HEK293T (cell line): ENCODE results near the gene RLF.

Experiments
- ELF4 ChIP-seq: fragments of 450-650 bp; IDR thresholded peaks from 2 replicates; pipeline ENCODE4 v1.6.1; 2017; ENCODE audit warnings: antibody characterized with exemption
- FOXA1 ChIP-seq: fragments of 450-650 bp; IDR thresholded peaks from 2 replicates; pipeline ENCODE4 v1.6.1; 2016; ENCODE audit warnings: mild to moderate bottlenecking
- HDGF ChIP-seq: fragments of 450-650 bp; IDR thresholded peaks from 2 replicates; pipeline ENCODE4 v1.6.1; 2017; ENCODE audit warnings: antibody characterized with exemption, borderline replicate concordance
- SP1 ChIP-seq: fragments of 450-650 bp; IDR thresholded peaks from 2 replicates; pipeline ENCODE4 v1.6.1; 2017
- TARDBP ChIP-seq: fragments of 450-650 bp; IDR thresholded peaks from 2 replicates; pipeline ENCODE4 v1.6.1; 2016

DNA sequence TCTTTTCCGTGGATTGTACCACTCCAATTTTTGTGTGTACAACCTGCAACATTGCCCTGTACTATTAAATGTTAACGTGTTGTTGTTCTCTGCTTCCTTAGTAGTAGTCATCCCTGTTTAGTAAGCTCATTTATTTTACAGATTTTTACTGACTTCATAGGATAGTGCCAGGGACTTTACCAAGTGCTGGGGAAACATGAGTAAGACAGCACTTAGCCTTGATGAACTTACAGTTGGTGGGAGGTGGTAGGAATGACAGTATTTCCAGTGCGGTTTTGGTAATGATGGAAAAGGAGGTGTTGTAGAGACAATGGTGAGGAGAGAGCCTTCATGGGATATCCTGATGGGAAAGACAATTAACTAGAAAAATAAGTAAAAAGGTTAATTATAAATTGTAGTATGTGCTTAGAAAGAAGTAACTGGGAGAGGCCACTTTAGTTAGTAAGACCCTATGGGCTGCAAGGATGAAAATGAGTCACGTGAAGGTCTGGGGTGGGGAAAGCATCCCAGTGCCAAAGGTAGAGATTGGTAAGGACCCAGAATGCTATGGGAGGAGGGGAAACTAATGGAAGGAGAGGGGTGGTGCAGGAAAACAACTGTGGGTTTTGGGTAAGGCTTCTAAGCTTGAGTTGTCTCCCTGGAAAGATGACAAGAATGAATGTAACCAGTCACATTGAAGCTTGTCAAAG, 1.7 kb downstream of the RLF start:
- no peak for TF ChIP-seq TARDBP
- TF ChIP-seq ELF4: no peak
- no peak for TF ChIP-seq HDGF
- TF ChIP-seq FOXA1: no peak
- TF ChIP-seq SP1: no peak
